Body of pancreas (tissue), 4 donors: ENCODE data around the gene ASGR2.
"Not testable (repeated sequence)": the region's sequence is repeated elsewhere in the genome, so short reads cannot be mapped to it uniquely, and the experiment has no call there.

Experiments
- CTCF ChIP-seq, 7 experiments: fragments of 450-650 bp in 4 of 7; fragments of 200-600 bp in 3 of 7; sonication (generic) in 3 of 7; IDR thresholded peaks; one replicate each; pipeline ENCODE4 v1.5.1; 2016 to 2019; ENCODE audit warnings: antibody characterized with exemption in 7 of 7
- POLR2A ChIP-seq, 3 donors: fragments of 450-650 bp; IDR thresholded peaks; one replicate each; pipeline ENCODE4 v1.6.1; 2016; ENCODE audit warnings: antibody characterized with exemption in 3 of 3, mild to moderate bottlenecking in 2 of 3

GRCh38 chr17:7089570-7089969 lies 25.1 kb downstream of the ASGR2 start:
- not testable (repeated sequence) for TF ChIP-seq CTCF, POLR2A (IDR thresholded peaks at IDR 0.05)
